ENCODE data around the gene SPDYE18.
"Not testable (repeated sequence)": the region's sequence is repeated elsewhere in the genome, so short reads cannot be mapped to it uniquely, and the experiment has no call there.

GRCh38 chr7:77026349-77026748 lies 36.0 kb downstream of the SPDYE18 start:
- not testable (repeated sequence) for TF ChIP-seq CTCF (IDR thresholded peaks at IDR 0.05; ENCODE audit: low read depth, low read length, poor library complexity, severe bottlenecking); EZH2phosphoT487 (IDR thresholded peaks at IDR 0.05; ENCODE audit: borderline replicate concordance, low read length)

All from DOHH2 (cell line).